ENCODE data around the gene CTAGE1. TPM values are rescaled to one million over a fixed set of nuclear protein-coding genes. Genes with fewer than 3 reads are reported as not detected.

CTAGE1 gene
- total RNA-seq = under 0.01 TPM in 1 of 2 replicates, not detected in the other

GRCh38 chr18:22417496-22418188 is at the start of gene CTAGE1:
CTAGE1 (minus strand) TSS chr18:22417915; CDS start chr18:22417811, 104 bp downstream.

Other genes starting within 250 kb of the CTAGE1 start
- gene GATA6, start 248.3 kb downstream of the CTAGE1 start, total RNA-seq = 5.7 and 7.9 TPM in 2 replicates

Data from smooth muscle cell of trachea (primary cell).